Duodenal mucosa (tissue), 2 donors: Measurements from ENCODE around the gene ZNF354C.

ENCODE experiments used
- H3K27ac ChIP-seq: one replicate; pipeline ENCODE4 v1.7.0; 2013; ENCODE audit warnings: low read depth, low read length
- H3K27me3 ChIP-seq, 2 donors: one replicate each; pipeline ENCODE4 v1.7.0; 2013; ENCODE audit warnings: low read length in 2 of 2, control low read depth in 1 of 2; ENCODE audit not compliant: insufficient read depth in 2 of 2, control insufficient read depth in 1 of 2
- H3K36me3 ChIP-seq, 2 donors: one replicate each; pipeline ENCODE4 v1.7.0; 2013; ENCODE audit warnings: low read length in 2 of 2, control low read depth in 1 of 2; ENCODE audit not compliant: insufficient read depth in 2 of 2, control insufficient read depth in 1 of 2
- H3K4me1 ChIP-seq, 2 donors: one replicate each; pipeline ENCODE4 v1.7.0; 2013; ENCODE audit warnings: low read length in 2 of 2, control low read depth in 1 of 2; ENCODE audit not compliant: insufficient read depth in 2 of 2, control insufficient read depth in 1 of 2
- H3K4me3 ChIP-seq, 2 donors: one replicate each; pipeline ENCODE4 v1.7.0; 2013; ENCODE audit warnings: low read length in 2 of 2, low read depth in 1 of 2
- H3K9ac ChIP-seq, 2 donors: one replicate each; pipeline ENCODE4 v1.7.0; 2013; ENCODE audit warnings: low read length in 2 of 2, low read depth in 1 of 2
- H3K9me3 ChIP-seq, 2 donors: one replicate each; pipeline ENCODE4 v1.7.0; 2013; ENCODE audit warnings: low read length in 2 of 2, control low read depth in 1 of 2; ENCODE audit not compliant: control insufficient read depth in 1 of 2

ZNF354C gene

DNA sequence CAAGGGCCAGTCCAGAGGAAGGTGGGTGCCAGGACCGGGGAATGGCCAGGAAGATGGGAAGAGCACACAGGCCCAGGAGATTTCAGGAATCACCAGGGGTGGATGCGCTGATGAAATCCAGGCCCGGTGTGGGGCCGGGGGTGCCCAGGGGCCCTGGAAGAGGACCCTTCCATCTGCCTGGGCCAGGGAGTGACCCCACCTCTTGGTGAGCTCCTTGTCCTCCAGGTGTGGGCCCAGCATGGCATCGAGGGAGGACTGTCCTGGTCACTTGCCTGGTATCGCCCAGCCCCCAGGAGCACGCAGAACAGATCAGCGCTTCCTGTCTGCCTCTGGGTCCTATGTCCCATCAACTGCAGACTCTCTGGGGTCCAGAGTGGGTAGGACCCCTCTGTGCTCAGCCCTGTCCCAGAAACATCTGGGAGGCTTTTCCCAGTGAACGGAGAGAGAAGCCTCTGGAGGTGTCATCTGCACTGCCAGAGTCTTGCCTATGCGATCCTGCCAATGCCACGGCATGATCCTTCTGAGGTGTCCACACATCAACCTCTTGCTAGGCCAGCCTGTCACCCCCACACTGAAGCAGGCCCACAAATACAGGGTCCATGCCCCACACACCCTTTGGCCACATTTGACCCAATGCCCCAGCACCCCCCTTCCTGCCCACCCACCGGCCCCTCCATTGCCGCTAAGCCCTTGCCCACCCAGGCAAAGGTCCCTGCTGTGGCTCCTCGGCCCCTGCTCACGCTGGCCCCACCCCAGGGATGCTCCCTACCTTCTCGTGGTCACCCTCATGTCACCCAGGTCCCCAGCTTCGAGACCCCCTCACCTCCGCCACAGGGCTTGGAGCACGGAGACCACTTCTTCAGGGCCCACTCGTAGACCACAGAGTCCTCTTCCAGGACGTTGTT, 67.2 kb downstream of the ZNF354C start:
- Histone ChIP-seq H3K36me3 (no peaks in the 10 kb centered on the region), H3K27ac (no peak overlapping the region), H3K4me3 (no peak overlapping the region), H3K9me3 (peaks cover 0 to 4% of the 10 kb centered on the region in 2 donors), H3K4me1 (no peaks in the 10 kb centered on the region), H3K9ac (no peak overlapping the region), H3K27me3 (no peaks in the 10 kb centered on the region)

DNA sequence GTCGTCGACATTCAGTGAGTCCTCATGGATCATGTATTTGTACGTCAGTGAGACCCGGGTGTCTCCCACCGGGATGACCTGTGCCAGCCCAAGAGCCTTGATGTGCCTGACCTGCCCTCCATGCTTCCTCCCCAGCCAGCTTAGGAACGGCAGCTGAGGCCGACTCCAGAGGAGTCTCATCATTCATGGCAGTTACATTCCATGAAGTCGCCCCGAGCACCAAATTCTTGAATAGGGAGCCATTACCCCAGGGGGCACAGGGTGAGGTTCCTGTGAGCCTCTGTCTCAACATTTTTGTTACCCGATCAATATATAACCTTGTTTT, 67.8 kb downstream of the ZNF354C start:
- Histone ChIP-seq H3K4me1 (no peaks in the 10 kb centered on the region), H3K9ac (no peak overlapping the region), H3K36me3 (no peaks in the 10 kb centered on the region), H3K9me3 (peaks cover 0 to 4% of the 10 kb centered on the region in 2 donors), H3K4me3 (no peak overlapping the region), H3K27me3 (no peaks in the 10 kb centered on the region), H3K27ac (no peak overlapping the region)

DNA sequence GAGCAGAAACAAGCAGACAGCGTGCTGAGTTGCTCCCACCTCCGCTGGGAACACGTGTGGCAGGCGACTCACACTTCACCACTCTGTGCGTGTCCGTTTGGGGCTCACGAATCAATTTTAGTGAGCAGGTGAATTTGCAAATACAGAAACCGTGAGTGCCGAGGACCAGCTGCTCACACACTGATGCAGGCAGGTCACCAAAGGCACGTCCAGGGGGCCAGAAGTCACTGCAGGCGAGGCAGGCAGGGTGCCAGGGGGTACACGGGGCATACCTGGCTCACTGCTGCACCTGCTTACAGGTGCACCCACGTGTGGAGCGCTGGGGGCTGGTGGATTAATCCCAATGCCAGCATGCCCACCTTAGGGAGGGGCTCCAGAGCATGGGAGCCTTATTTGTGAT, 68.8 kb downstream of the ZNF354C start:
- Histone ChIP-seq H3K9ac (no peak overlapping the region), H3K4me3 (no peak overlapping the region), H3K36me3 (no peaks in the 10 kb centered on the region), H3K27ac (no peak overlapping the region), H3K9me3 (peaks cover 0 to 4% of the 10 kb centered on the region in 2 donors), H3K4me1 (no peaks in the 10 kb centered on the region), H3K27me3 (no peaks in the 10 kb centered on the region)

DNA sequence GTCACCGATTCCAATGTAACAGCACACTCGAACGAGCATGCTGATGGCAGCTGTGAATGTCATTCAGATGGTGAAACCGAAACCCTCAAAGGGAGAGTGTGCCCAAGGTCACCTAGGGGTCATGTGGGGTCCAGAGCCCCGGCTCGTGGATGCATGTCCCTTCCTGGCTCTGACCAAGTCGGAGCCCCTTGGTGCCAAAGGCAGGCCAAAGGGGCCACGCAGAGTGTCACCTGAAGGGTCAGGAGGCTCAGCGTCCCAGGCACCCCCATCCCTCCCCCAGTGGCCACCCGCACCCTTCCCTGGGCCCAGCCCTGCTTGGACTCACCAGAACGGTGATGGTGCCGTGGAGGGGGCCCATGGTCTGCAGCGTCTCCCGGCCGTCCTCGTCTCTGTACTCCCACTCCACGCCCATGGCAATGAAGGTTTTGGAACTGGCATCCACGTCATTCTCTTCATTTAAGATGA, 69.5 kb downstream of the ZNF354C start:
- Histone ChIP-seq H3K36me3 (no peaks in the 10 kb centered on the region), H3K27ac (no peak overlapping the region), H3K9me3 (peaks cover 0 to 4% of the 10 kb centered on the region in 2 donors), H3K27me3 (no peaks in the 10 kb centered on the region), H3K4me1 (no peaks in the 10 kb centered on the region), H3K4me3 (no peak overlapping the region), H3K9ac (no peak overlapping the region)

DNA sequence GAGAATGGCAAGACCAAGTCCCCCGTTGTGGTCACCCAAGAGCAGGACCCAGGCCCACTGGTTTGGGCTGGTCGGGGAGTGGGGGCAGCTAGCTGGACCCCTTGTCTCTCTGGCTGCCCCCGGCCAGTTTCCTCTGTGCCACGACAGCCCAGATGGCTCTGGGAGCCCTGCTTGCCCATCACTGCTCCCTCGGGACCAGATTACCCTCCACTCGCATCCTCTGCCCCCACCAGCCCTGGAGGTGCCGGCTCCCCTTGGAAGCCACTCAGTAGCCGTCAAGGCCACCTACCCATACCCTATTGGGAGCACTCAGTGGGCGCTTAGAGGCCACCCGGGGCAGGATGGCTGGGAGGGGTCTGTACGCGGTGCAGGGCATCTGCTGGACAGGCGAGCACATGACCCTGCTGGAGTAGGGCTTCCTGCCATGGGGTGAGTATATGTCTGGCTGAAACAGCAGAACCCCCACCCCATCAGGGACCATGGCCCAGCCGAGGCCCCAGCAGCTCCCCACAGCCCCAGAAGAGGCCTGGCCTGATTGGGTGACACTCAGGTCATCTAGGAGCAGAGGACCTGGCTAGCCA, 70.0 kb downstream of the ZNF354C start:
- no peaks in the 10 kb centered on the region for H3K36me3 ChIP-seq
- H3K27me3 ChIP-seq = no peaks in the 10 kb centered on the region
- no peaks in the 10 kb centered on the region for H3K4me1 ChIP-seq
- H3K4me3 ChIP-seq = no peak overlapping the region
- peaks cover 0 to 4% of the 10 kb centered on the region in 2 donors for H3K9me3 ChIP-seq
- no peak overlapping the region for H3K27ac ChIP-seq
- no peak overlapping the region for H3K9ac ChIP-seq

DNA sequence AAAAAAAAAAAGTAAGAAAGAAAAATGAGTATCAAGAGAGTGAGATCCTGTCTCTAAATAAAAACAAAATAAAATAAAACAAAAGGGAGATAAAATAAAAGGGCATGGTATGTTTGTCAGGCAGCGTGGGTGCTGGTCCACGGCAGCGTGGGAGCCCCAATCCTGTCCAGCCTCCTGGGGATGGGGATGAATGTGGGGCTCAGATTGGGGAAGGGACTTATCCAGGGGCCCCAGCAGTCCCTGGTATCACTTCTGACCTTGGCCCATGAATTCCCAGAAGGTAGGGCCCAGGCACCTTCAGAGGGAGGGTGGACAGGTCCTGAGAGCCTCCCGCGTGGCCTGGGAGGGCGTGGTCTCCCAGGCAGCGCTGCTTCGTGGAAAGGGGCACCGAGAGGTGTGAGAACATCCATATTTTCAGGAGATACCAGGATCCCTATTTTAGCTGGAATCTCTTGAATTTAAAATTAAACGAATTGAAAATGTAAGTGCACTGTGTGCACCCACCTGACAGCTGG, 71.2 kb downstream of the ZNF354C start:
- Histone ChIP-seq H3K27ac (no peak overlapping the region), H3K9me3 (no peaks in the 10 kb centered on the region), H3K9ac (no peak overlapping the region), H3K4me3 (no peak overlapping the region), H3K36me3 (no peaks in the 10 kb centered on the region), H3K27me3 (no peaks in the 10 kb centered on the region), H3K4me1 (no peaks in the 10 kb centered on the region)

DNA sequence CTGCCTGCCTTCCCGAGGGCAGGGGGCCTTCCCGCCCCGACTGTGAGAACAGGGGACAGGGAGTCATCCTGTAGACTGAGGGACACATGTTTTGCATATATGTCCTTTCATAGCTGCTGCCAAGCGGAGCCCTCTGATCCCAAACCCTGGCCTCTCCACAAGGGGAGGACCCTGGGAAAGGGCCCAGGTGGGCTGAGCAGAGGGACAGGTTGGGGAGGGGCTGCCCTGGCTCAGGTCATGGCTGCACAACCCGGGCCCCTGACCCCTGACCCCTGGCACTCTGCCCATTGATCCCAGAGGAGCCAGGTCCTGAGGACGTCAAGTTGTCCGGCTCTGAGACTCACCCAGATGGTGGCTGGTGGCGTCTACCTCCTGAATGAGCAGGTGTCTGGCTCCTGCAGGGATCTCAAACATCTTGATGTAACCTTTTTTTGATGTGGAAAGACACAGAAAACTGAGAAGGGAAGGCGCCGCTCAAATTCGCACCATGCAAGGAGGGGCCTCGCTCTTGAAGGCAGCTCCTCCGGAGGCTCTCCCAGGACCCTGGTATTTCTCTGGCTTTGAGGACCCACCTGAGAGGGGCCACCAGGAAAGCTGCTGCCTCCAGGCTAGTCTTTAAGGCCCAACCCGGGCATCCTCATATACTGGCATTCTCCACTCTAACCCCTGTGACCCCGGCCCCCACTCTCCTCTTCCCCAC, 71.9 kb downstream of the ZNF354C start:
- no peak overlapping the region for H3K4me3 ChIP-seq
- no peaks in the 10 kb centered on the region for H3K9me3 ChIP-seq
- no peak overlapping the region for H3K27ac ChIP-seq
- no peaks in the 10 kb centered on the region for H3K27me3 ChIP-seq
- H3K36me3 ChIP-seq = no peaks in the 10 kb centered on the region
- H3K9ac ChIP-seq = no peak overlapping the region
- H3K4me1 ChIP-seq = no peaks in the 10 kb centered on the region

DNA sequence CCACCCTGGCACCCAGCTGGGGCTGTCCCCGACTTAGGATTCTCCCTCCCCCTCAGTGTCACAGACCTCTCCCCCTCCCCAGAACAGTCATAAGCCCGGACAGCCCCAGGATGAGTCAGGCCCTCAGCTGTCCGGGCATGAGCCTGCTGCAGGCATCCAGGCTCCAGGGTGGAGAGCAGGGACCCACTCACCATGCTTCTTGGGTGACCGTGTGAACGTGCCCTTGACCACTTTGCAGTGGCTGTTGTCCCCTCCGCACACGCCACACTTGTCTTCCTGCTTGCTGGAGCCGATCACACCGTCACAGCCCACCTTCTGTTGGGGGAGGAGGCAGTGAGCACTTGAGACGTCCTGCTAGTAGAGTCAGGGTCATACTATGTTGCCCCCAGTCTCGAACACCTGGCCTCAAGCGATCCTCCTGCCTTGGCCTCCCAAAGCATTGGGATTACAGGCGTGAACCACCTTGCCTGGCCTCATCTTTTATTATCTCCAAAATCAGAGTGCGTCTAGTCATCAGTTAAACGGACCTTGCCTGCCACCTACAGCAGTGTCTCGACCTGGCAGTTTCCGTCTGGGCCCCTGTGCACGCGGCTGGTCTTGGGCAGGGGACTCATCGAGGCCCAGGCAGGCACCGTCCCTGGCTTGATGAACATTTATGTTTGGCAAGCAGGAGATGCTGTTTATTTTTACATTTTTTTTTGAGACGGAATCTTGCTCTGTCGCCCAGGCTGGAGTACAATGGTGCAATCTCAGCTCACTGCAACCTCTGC, 72.6 kb downstream of the ZNF354C start:
- Histone ChIP-seq H3K9ac (no peak overlapping the region), H3K27ac (no peak overlapping the region), H3K36me3 (no peaks in the 10 kb centered on the region), H3K4me1 (no peaks in the 10 kb centered on the region), H3K4me3 (no peak overlapping the region), H3K27me3 (no peaks in the 10 kb centered on the region), H3K9me3 (no peaks in the 10 kb centered on the region)
